GM19240 (cell line): ENCODE measurements around the gene KCNK1.

ENCODE experiments used
- DNase-seq: peaks from one replicate; pipeline ENCODE4 v3.0.0; 2011; ENCODE audit warnings: low spot score; ENCODE audit not compliant: insufficient read length

The KCNK1 gene

DNA sequence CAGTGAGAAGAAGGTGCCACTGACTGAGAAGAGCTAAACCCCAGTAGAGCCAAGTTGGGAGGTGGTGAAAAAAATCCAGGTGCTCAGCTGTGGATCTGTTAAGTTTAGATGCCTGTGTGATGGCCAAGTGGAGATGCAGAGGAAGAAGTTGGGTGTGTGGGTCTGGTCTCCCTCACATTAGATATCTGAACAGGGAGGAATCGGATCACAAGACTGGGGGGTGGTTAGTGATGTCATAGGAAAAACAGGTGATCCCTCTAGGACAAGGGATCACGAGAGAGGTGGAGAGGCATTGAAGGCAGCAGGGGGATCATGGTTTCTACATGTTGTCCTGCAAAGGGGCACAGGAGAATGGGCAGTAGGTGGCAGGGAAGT lies 22.6 kb downstream of the KCNK1 start:
- no peak for DNase-seq

DNA sequence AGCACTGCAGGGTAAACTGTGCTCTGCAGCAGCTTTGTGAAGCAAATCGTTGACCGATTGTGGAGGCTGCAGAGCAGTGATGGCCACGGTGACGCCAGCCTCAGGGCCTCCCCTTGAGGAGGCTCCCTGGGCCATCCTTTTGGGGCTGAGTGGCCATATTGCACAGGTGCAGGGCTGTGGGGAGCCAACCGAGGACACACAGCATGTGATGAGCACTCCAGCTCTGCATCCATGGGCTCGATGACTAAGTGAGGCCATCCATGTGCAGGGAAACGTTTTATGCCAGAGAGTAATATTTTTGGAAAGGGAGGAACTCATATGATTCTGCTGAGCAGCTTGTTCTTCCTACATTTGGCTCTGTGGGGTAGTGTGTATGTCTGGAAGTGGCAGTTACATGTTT lies 24.6 kb downstream of the KCNK1 start:
- DNase-seq: no peak

DNA sequence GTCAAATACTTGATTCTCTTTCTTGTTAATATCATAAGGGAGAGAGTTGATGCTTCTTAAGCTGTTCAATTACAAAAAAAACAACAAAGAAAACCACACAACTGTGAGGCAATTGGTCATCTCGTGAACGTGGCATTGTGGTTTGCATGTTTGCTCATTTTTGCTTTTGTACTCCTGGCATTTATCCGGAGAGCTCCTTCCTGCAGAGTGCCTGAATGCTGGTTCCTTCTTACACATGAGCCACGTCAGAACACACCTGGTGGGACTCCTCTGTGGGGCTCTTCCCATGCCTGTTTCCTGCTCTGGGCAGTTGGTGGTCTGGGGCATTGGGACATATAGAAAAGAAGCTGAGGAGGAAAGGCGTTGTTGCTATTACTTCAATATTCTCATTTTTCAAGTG lies 25.7 kb downstream of the KCNK1 start:
- DNase-seq: no peak

DNA sequence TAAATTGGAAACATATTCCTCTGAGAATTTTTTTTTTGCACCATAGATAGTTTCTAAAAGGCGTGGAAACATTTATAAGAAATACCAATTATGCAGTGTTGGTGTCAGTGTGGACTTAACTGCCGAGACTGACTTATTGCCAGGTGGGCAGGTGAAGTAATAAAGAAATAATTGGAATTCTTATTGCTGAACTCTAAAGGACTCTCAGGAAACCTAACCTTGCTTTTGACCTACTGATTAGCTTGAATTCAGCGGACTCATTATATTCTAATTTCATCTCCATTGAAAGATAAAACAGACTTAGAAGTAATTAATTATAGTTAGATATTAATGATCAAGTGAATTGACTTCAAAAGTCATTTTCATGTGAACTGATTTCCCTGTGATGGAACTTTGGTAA lies 26.3 kb downstream of the KCNK1 start:
- DNase-seq: no peak

DNA sequence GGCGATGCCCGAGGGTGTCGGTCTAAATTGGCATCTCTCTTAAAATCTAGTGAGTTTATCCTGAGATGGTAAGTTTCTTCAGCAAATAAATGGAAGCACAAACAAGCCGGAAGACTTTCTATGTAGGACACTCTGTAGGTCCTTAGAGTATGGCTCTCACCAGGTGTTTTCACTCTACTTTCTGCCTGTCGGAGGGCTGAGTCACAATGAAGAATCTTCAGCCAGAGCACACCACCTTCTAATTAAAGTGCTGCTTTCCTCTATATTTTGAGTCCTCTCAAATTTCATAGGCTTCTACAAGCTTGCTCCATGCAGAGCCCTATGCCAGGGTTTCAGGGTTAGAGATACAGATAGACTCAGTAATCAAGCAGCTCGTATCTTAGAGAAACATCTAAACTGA lies 27.1 kb downstream of the KCNK1 start:
- no peak for DNase-seq

DNA sequence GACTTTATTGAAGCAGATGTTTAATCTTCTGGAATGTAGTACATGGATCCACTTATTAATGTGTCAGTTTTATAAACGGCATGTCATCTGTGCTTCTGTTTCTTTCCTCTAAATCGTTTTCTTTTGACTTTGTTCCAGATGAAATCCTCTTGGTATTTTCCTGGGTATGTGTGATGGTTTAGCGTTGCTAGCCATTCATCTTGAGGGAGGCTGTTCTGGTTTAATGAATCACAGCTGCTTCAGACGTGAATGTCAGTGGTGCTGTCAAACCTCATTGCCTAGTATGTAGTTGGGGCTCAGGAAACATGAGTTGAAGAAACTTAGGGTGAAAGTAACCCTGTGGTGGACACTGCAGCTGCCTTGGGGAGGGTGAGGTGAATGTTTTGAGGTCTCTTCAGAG lies 33.2 kb downstream of the KCNK1 start:
- no peak for DNase-seq

DNA sequence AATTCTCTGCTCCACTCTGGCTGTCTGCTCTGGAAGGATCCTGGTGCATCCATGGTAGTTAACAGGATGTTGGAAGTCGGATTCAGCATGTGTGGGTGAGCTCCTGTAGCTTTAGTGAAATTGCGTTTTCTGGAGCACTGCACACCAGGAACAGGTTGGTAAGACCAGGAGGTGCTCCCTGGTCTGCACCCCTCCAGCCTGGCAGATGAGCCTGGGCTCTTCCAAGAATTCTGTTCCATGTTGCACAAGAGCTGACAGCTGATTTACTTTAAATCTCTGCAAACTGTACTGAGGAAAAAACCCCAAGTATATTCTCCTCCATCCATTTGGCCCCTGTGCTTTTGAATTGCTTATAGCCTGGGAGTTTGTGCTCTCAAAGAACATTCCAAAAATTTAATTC lies 33.7 kb downstream of the KCNK1 start:
- no peak for DNase-seq

DNA sequence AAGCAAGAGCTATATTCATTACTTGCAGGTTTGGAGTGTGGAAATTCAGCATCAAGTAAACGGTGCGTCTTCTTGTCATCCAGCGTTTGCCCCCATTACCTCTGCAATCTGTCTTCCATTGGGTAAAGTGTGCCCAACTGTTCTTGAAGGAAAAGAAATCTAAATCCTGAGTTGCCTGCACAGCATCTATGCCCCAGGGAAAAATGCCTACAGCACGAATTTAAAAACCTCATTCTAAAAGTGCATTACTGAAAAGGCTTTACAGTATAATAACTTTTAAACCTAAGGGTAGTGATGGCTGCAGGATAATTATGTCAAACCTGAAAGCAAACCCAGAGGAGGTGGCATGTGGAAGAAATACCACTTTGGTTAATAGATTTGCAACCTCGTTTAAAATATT lies 37.2 kb downstream of the KCNK1 start:
- DNase-seq: no peak

DNA sequence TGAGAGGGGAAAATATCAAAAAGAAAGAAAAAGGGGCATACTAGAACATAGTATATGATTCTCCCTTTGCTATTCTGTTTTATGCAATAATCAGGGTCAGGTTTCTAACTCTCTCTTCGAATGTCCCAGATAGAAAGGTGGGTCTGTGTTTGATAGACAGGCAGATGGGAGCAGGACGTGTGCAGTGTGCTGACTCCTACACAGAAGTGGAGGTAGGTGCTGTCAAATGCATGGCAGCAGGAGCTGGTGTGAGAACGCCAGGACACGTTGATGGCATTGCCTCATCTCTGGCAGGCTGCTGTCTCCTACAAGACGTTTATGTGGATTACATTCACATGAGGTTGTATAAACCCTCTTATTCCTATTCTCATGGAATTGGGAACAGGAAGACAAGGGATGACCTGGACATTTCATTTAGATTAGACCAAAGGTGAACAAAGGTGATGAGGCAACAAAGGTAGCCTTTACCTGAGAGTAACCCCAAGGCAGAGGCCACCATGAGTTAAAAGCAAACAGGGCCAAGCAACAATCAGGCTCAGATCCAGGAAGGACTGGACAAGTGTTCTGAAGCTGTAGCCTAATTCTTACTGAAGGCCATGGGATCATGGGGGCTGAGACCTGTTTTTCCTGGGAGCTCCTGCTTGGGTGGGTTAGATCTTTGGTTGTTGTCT lies 37.8 kb downstream of the KCNK1 start:
- DNase-seq: no peak

DNA sequence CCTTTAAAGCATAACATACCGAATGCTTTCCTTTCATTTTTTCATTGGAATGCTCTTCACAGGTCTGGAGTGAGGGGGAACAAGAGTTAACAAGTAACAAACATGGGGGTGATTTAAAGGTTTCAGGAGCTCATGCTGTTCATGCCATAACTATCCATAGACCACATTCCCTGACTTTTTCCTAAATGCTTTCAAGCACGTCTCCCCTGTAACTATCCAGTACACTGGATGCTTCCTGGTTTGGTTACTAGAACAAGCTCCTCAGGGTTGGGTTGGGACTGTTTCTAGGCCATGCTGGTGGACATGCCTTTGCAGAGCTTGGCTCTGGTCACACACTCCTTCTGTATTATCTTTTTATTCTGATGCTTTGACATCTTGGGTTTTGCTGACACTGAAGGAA lies 38.6 kb downstream of the KCNK1 start:
- no peak for DNase-seq

DNA sequence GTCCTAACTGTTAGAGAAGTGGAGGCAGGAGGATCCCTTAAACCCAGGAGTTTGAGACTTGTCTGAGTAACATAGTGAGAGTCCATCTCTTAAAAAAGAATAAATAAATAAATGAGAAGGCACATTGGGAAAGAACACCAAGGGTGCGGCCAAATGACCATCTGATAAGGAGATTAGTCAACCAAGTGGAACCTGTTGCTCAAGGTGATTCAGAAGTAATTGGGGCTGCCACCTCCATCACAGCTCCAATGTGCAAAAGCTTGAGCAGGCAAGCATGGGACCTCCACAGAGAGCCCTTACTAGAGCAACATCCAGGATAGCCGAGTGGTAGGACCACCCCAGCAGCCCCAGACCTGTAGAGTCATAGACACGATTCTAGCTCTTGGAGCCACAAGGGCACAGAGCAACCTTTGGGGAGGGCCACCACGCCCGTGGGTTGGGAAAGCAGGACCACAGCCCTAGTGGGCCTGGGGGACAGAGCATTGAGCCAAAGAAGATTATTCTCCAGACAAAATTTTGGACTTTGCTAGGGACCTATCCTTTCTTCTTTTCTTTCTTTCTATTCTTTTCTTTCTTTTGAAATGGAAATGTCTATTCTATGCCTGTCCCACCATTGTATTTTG lies 40.9 kb downstream of the KCNK1 start:
- DNase-seq: no peak

DNA sequence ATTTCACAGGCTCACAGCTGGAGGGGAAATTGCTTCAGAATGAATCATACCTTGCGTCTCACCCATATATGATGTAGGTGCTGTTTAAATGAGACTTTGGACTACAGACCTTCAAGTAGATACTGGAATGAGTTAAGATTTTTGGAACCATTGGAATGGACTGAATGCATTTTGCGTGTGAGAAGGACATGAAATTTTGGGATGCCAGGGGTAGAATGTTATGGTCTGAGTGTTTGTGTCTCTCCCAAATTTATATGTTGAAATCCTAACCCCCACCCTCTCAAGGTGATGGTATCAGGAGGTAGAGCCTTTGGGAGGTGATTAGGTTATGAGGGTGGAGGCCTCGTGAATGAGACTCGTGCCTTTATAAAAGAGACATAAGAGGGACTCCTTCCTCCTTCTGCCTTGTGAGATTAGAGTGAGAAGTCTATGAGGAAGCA lies 41.4 kb downstream of the KCNK1 start:
- DNase-seq: no peak

DNA sequence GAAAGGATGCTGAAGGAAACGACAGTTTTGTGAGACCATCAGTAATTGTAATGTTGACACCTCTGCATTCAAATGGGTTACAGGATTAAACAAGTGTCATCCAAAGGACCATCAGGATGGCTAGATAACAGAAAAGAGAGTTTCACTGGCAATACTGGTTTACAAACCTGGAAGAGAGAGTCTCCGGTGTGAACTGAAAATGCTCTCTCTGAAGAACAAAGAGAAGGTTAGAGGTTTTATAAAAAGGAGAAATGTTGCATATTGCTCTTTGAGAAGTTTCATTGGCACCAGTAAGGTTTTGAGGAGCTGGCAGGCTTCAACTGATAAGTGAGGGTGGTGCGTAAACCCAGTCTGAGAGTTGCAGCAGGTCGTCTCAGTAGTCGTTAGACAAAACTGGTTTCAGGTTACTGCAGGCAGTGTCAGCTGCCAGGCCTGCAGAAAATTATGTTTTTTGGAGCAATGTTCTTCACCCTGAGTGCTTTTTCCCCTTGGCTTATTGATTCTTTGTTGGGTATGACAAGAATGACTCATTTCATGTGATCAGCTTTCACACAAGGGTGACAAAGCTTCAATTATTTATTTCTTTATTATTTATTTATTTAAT lies 42.2 kb downstream of the KCNK1 start:
- DNase-seq: no peak

DNA sequence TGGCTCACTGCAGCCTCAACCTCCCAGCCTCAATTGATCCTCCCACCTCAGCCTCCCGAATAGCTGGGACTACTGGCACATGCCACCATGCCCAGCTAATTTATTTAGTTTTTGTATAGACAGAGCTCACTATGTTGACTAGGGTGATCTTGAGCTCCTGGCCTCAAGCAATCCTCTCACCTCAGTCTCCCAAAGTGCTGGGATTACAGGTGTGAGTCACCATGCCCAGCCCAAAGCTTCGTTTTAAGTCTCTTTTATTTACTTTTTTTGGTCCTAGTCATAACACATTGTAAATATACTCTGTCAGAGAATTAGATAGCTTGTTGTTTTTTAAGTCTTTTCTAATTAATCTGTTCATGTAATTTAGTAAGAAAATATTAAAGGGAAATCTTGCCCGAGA lies 42.8 kb downstream of the KCNK1 start:
- DNase-seq: no peak

DNA sequence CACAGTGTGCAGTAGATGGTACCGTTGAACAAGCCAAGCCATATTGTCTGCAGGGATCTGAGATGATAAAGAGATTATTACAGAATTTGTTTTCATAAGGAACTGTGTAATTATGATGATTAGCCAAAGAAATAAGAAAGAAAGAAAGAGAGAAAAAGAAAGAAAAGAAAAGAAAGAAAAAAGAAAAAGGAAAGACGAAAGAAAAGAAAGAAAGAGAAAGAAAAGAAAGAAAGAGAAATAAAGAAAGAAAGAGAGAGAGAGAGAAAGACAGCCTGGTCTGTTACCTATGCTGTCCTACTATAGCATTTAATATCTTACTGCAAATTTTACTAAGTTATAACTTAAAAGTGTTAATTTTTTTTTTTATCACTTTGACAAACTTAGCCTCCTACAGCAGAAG lies 43.6 kb downstream of the KCNK1 start:
- DNase-seq: no peak

DNA sequence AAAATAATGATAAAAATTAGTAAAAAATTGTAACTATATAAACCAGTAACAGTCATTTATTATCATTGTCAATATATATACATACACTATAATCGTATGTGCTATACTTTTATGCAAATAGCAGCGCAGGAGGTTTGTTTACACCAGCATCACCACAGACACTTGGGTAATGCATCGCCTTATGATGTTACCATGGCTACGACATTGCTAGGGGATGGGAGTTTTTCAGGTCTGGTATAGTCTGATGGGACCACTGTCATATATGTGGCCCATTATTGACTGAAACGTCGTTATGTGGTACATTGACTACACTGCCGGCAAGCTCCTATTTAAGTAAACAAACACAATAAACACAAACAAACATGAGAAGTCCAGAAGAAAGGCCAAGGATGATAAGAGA lies 45.6 kb downstream of the KCNK1 start:
- DNase-seq: no peak

DNA sequence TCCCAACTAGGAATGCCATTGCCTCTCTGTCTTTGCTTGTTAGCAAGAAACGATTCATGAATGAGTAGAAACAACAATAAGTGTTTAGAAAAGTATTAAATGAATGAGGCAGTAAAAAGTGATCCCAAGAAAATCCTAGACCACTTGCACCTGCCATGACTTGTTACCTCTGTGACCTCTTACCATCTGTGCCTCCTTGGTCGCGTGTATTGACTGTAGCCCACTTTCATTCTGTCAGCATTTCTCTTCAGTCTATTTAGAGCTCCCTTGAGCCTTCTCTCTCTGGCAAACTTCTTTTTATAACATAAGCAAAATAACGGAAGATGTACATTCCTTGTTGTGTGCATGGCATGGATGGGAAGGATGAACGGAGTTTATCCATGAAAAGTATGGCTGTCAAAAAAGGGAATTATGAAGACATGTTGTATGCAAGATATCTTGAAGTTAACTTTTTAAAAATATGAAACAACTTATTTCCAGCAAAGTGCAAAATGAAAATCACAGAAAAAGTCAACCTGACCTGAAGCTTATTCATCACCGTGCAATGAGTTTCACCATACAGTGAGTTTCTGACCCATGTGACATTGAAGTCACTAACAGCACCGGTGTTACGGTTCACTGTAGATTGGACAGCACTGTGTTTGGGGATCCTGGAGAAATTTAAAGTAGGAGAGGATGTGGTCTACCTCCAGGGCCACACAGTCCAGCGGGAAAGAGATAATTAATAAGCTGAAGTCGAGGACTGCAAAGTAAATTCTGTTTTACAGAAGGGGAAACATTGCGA lies 47.7 kb downstream of the KCNK1 start:
- no peak for DNase-seq

DNA sequence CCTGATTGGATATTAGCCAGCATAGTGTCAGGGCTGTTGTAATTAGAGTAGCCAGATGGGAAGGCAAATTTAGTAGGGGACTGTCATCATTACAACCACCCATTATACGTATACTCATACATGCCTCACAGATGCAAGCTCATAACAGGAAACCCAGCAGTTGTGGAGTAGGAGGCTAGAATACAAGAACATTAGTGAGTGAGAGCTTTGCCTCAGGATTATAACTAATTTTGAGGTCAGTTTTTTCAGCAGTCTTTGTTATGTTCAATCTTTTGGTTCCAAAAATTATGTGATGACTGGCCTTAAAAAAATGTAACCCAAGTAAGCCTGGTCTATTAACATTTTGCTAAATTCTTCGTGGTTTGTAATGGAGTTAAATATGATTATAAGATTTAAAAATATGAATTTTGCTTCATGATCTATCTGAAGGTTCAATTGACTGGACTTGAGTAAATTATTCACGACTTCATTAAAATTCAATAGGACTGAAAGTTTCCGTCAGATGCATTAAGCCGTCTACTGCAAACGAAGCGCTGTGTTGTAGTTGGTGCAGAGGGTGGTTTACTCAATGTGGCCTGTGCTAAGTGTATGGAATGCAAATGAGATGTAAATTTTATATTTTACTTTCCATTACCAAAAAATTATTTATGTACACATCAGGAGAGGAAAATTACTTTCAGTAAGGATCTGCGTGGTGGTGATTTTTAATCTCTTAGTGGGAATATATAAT lies 48.8 kb downstream of the KCNK1 start:
- no peak for DNase-seq

DNA sequence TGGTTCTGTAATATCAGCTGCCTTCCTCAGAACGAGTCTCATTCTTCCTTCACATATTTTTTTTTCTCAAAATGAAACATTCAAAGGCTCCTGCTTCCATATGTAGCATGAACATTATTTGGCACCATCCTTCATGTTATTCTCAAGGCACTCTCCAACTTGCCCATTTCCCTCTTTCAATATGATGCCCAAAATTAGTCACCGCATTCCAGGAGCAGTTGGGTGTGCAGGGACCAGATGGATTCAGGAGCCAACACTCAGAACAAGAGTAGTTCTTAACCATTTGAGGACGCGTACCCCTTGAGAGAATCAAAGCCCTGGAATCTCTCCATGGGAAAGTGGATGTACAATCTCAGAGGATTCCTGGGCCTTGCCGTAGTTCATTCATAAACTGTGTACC lies 50.3 kb downstream of the KCNK1 start:
- DNase-seq: no peak

DNA sequence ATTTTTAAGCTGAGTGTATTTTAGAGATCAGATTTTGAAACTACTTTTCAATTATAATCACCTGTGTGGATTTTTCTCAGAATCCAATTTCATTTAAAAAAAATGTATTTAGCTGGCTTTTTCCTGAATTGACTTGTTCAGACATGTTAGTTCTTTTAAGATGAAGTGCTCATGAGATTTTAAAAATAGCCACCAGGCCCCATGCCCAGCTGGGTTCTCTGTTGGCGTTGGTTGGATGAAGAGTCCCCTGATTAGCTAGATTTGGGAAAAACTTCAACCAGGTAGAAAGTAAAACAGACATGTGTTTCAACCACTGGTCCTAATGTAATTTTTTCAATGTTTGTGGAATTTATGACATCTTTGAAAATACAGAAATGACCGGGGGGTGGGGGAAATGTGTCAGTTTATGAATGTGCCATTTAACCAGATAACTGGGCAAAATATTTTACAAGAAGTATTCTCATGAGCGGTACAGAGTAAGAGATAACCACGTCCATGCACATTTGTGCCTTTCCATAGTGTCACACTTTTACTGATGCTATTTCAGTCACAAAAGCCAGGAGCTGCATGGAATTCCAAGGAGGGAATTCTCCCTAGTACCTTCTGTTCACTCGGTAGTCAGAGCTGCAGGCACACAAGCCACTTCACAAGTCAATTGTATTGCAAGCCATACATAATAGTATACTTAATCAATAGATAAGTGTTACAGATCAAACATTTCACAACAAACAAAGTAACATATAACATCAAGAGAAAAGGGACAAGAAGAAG lies 51.1 kb downstream of the KCNK1 start:
- DNase-seq: no peak
